H9 (cell line): ENCODE data around the gene INO80. TPM values are rescaled to one million over a fixed set of nuclear protein-coding genes. Genes with fewer than 3 reads are reported as not detected.

Experiments used
- DNase-seq: peaks from one replicate; pipeline ENCODE4 v3.0.0-alpha.2; 2017
- H2AFZ ChIP-seq: one replicate; pipeline ENCODE4 v1.6.1; 2013; ENCODE audit warnings: mild to moderate bottlenecking, low read length, control low read depth, moderate library complexity
- H2AK5ac ChIP-seq: 2 replicates; pipeline ENCODE4 v1.6.1; 2013; ENCODE audit warnings: low read length, control low read depth, mixed read lengths; ENCODE audit not compliant: insufficient read length
- H2BK120ac ChIP-seq: one replicate; pipeline ENCODE4 v1.6.1; 2013; ENCODE audit warnings: low read depth, mild to moderate bottlenecking, low read length, control low read depth, inconsistent platforms; ENCODE audit not compliant: poor library complexity, severe bottlenecking
- H2BK12ac ChIP-seq: 2 replicates; pipeline ENCODE4 v1.6.1; 2013; ENCODE audit warnings: low read length, control low read depth, mixed read lengths, low read depth; ENCODE audit not compliant: insufficient read length
- H2BK15ac ChIP-seq: 2 replicates; pipeline ENCODE4 v1.6.1; 2013; ENCODE audit warnings: low read depth, low read length, control low read depth
- H2BK20ac ChIP-seq: one replicate; pipeline ENCODE4 v1.6.1; 2013; ENCODE audit warnings: low read depth, mild to moderate bottlenecking, low read length, control low read depth, inconsistent platforms; ENCODE audit not compliant: poor library complexity, severe bottlenecking
- H2BK5ac ChIP-seq: 2 replicates; pipeline ENCODE4 v1.6.1; 2013; ENCODE audit warnings: low read length, control low read depth, mixed read lengths; ENCODE audit not compliant: insufficient read length
- H3K14ac ChIP-seq: 2 replicates; pipeline ENCODE4 v1.6.1; 2013; ENCODE audit warnings: low read length, control low read depth; ENCODE audit not compliant: insufficient read depth
- H3K18ac ChIP-seq: 2 replicates; pipeline ENCODE4 v1.6.1; 2013; ENCODE audit warnings: low read depth, mild to moderate bottlenecking, mixed read lengths, low read length, control low read depth; ENCODE audit not compliant: insufficient read length
- H3K23ac ChIP-seq: 2 replicates; pipeline ENCODE4 v1.6.1; 2013; ENCODE audit warnings: low read length, control low read depth, mixed read lengths, low read depth; ENCODE audit not compliant: insufficient read length
- H3K23me2 ChIP-seq: 2 replicates; pipeline ENCODE4 v1.6.1; 2013; ENCODE audit warnings: low read depth, mild to moderate bottlenecking, mixed read lengths, low read length, control low read depth; ENCODE audit not compliant: insufficient read length, poor library complexity, severe bottlenecking
- H3K27ac ChIP-seq: 2 replicates; pipeline ENCODE4 v1.5.1; 2013; ENCODE audit warnings: low read length, control low read depth, mixed read lengths, low read depth; ENCODE audit not compliant: insufficient read length
- H3K27me3 ChIP-seq: 2 replicates; pipeline ENCODE4 v1.6.1; 2013; ENCODE audit warnings: low read length, control low read depth, inconsistent platforms; ENCODE audit not compliant: insufficient read depth
- H3K4ac ChIP-seq: 2 replicates; pipeline ENCODE4 v1.6.1; 2013; ENCODE audit warnings: low read depth, mild to moderate bottlenecking, control low read depth, inconsistent platforms, low read length, moderate library complexity
- H3K4me1 ChIP-seq: 2 replicates; pipeline ENCODE4 v1.6.1; 2013; ENCODE audit warnings: low read length, control low read depth, inconsistent platforms; ENCODE audit not compliant: insufficient read depth
- H3K4me2 ChIP-seq: 2 replicates; pipeline ENCODE4 v1.6.1; 2013; ENCODE audit warnings: low read length, control low read depth, mixed read lengths; ENCODE audit not compliant: insufficient read length, insufficient read depth
- H3K56ac ChIP-seq: 2 replicates; pipeline ENCODE4 v1.6.1; 2013; ENCODE audit warnings: low read depth, mild to moderate bottlenecking, mixed read lengths, low read length, control low read depth; ENCODE audit not compliant: insufficient read length
- H3K79me1 ChIP-seq: 2 replicates; pipeline ENCODE4 v1.6.1; 2013; ENCODE audit warnings: low read depth, mild to moderate bottlenecking, moderate library complexity, low read length, control low read depth, inconsistent platforms; ENCODE audit not compliant: insufficient read depth, poor library complexity, severe bottlenecking
- H3K79me2 ChIP-seq: 2 replicates; pipeline ENCODE4 v1.6.1; 2013; ENCODE audit warnings: low read length, control low read depth, inconsistent platforms; ENCODE audit not compliant: insufficient read depth
- H3K9ac ChIP-seq: 2 replicates; pipeline ENCODE4 v1.6.1; 2013; ENCODE audit warnings: low read length, control low read depth, mixed read lengths; ENCODE audit not compliant: insufficient read length; ENCODE audit errors: extremely low read depth
- H3K9me3 ChIP-seq: one replicate; pipeline ENCODE4 v1.6.1; 2013; ENCODE audit warnings: low read depth, low read length, inconsistent platforms; ENCODE audit not compliant: control insufficient read depth
- H3T11ph ChIP-seq: one replicate; pipeline ENCODE4 v1.6.1; 2013; ENCODE audit warnings: mild to moderate bottlenecking, low read length, control low read depth, inconsistent platforms
- H4K20me1 ChIP-seq: one replicate; pipeline ENCODE4 v1.6.1; 2013; ENCODE audit not compliant: control insufficient read depth, insufficient read length, insufficient read depth
- H4K5ac ChIP-seq: 2 replicates; pipeline ENCODE4 v1.6.1; 2013; ENCODE audit warnings: low read depth, mild to moderate bottlenecking, mixed read lengths, low read length, control low read depth; ENCODE audit not compliant: insufficient read length
- H4K8ac ChIP-seq: replicated peaks from 2 replicates; pipeline ENCODE4 v1.6.1; 2013; ENCODE audit warnings: low read length, control low read depth, mixed read lengths, low read depth; ENCODE audit not compliant: insufficient read length
- H4K91ac ChIP-seq: 2 replicates; pipeline ENCODE4 v1.6.1; 2013; ENCODE audit warnings: low read depth, mild to moderate bottlenecking, moderate library complexity, mixed read lengths, low read length, control low read depth; ENCODE audit not compliant: insufficient read length
- H3K27ac Mint-ChIP-seq, 3 experiments: 2 replicates in 2 of 3; 3 replicates in 1 of 3; pipeline ENCODE4 v1.8.0; 2020 to 2021; ENCODE audit warnings: mixed read lengths in 3 of 3, mild to moderate bottlenecking in 1 of 3, moderate library complexity in 1 of 3
- H3K27me3 Mint-ChIP-seq: 2 replicates; pipeline ENCODE4 v1.8.0; 2021; ENCODE audit warnings: low read depth, mild to moderate bottlenecking, moderate library complexity, mixed read lengths
- H3K36me3 Mint-ChIP-seq, 3 experiments: 2 replicates in 2 of 3; 3 replicates in 1 of 3; pipeline ENCODE4 v1.8.0; 2020 to 2021; ENCODE audit warnings: low read depth in 3 of 3, mixed read lengths in 3 of 3; ENCODE audit not compliant: insufficient read depth in 1 of 3
- H3K4me1 Mint-ChIP-seq, 2 experiments: 2 replicates each; pipeline ENCODE4 v1.8.0; 2020; ENCODE audit warnings: mixed read lengths in 2 of 2
- H3K4me3 Mint-ChIP-seq, 2 experiments: 2 replicates in 1 of 2; 3 replicates in 1 of 2; pipeline ENCODE4 v1.8.0; 2020 to 2021; ENCODE audit warnings: mild to moderate bottlenecking in 2 of 2, mixed read lengths in 2 of 2, moderate library complexity in 1 of 2
- H3K9me3 Mint-ChIP-seq, 2 experiments: 2 replicates in 1 of 2; 3 replicates in 1 of 2; pipeline ENCODE4 v1.8.0; 2020; ENCODE audit warnings: mild to moderate bottlenecking in 2 of 2, mixed read lengths in 2 of 2, moderate library complexity in 1 of 2
- WGBS: extraction: QIAGEN DNeasy Blood & Tissue Kit; methylation state at CpG from one replicate; pipeline ENCODE4 v1.1.7; 2013; ENCODE audit warnings: missing lambda C conversion rate, low lambda C conversion rate, mixed read lengths; ENCODE audit not compliant: insufficient read length; ENCODE audit errors: extremely low coverage; 5-methylcytosine and 5-hydroxymethylcytosine counted together
- total RNA-seq: library from RNA; stranded (reverse); gene quantifications from 2 replicates; pipeline ENCODE4 v1.2.1, GENCODE V29; 2021
- TF ChIP-seq, protein P1 (sequence below): fragments of 200-600 bp; sonication (generic); conservative IDR thresholded peaks from 3 replicates; pipeline ENCODE4 v1.8.0; 2021; ENCODE audit warnings: antibody characterized with exemption, mild to moderate bottlenecking

INO80 gene
- total RNA-seq, 1 experiment from 2014 or later = 29.2 TPM

DNA sequence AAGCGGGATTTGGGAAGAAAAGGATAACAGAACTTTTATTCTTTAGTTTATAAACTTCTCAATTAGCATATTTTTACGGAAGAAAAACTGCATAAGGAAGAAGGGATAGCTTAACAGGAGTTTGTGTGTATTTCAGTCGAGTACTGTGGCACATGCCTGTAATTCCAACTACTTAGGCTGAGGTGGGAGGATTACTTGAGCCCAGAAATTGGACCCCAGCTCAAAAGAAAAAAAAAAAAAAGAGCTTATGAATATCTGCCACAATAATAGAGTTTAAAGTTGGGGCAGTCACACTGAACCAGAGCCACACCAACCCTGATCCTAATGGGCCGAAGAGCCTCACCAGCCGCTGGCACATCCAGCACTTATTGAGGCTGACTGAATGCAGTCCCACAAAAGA, 131.7 kb downstream of the INO80 start:
- Histone ChIP-seq H3K27me3 (no peaks in the 10 kb centered on the region), H4K8ac (no peak overlapping the region), H3K56ac (no peak overlapping the region), H3K14ac (no peak overlapping the region), H3K4me2 (no peak overlapping the region), H3K4me1 (no peaks in the 10 kb centered on the region), H3K9me3 (no peaks in the 10 kb centered on the region), H4K5ac (no peak overlapping the region), H3K18ac (no peak overlapping the region), H3K79me2 (no peaks in the 10 kb centered on the region), H3K23me2 (no peaks in the 10 kb centered on the region), H2BK20ac (no peak overlapping the region), H2AK5ac (no peak overlapping the region), H3K9ac (no peak overlapping the region), H4K20me1 (no peaks in the 10 kb centered on the region), H3K27ac (no peak overlapping the region), H3K4ac (no peak overlapping the region), H2BK15ac (no peak overlapping the region), H2BK5ac (no peak overlapping the region), H2BK120ac (no peak overlapping the region), H2AFZ (no peak overlapping the region), H3K79me1 (no peaks in the 10 kb centered on the region), H2BK12ac (no peak overlapping the region), H3T11ph (no peak overlapping the region), H4K91ac (no peak overlapping the region), H3K23ac (no peak overlapping the region)
- TF ChIP-seq, protein P1, sequence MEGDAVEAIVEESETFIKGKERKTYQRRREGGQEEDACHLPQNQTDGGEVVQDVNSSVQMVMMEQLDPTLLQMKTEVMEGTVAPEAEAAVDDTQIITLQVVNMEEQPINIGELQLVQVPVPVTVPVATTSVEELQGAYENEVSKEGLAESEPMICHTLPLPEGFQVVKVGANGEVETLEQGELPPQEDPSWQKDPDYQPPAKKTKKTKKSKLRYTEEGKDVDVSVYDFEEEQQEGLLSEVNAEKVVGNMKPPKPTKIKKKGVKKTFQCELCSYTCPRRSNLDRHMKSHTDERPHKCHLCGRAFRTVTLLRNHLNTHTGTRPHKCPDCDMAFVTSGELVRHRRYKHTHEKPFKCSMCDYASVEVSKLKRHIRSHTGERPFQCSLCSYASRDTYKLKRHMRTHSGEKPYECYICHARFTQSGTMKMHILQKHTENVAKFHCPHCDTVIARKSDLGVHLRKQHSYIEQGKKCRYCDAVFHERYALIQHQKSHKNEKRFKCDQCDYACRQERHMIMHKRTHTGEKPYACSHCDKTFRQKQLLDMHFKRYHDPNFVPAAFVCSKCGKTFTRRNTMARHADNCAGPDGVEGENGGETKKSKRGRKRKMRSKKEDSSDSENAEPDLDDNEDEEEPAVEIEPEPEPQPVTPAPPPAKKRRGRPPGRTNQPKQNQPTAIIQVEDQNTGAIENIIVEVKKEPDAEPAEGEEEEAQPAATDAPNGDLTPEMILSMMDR = no peak
- H3K36me3 Mint-ChIP-seq = peaks cover 43 to 92% (median 71%) of the 10 kb centered on the region in 3 experiments; a peak in 6 of 7 replicates
- no peak overlapping the region for H3K27ac Mint-ChIP-seq
- no peak for DNase-seq
- H3K27me3 Mint-ChIP-seq = no peaks in the 10 kb centered on the region
- no peaks in the 10 kb centered on the region for H3K4me1 Mint-ChIP-seq
- H3K9me3 Mint-ChIP-seq = no peaks in the 10 kb centered on the region
- no CpG with 5 or more reads among the region's 5 CpGs for WGBS
- H3K4me3 Mint-ChIP-seq = no peak overlapping the region
